Activated T-cell treated with anti-CD3 and anti-CD28 coated beads for 1 hour (primary cell): ENCODE measurements around the gene TNFSF18.
"Not testable (repeated sequence)": the region's sequence is repeated elsewhere in the genome, so short reads cannot be mapped to it uniquely, and the experiment has no call there.

Experiments
- DNase-seq: peaks from one replicate; pipeline ENCODE4 v3.0.0-alpha.2; 2020; ENCODE audit warnings: low read depth

TNFSF18 gene, protein sequence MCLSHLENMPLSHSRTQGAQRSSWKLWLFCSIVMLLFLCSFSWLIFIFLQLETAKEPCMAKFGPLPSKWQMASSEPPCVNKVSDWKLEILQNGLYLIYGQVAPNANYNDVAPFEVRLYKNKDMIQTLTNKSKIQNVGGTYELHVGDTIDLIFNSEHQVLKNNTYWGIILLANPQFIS

DNA sequence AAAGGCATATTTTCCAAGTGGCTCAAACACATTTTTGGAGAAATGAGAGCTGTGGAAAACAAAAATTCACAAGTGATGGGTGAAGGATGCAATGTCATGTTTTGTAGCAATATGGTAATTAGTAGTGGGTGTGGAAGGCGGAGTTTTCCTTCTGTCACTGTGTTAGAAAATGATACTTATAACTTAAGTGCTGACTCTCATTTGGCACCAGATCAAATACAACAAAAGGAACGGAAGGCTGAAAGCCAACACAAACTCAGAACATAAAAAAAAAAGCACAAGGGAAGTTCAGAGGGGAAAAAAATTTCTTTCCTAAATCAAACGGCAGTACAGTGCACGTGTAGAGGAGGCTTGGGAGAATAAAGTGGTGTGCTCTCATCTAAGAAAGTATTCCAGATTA lies at the start of gene TNFSF18:
TNFSF18 (minus strand) TSS at position 77 of the 400 bp plus-strand sequence; CDS start at position 32, 45 bp downstream.
- DNase-seq = no peak

DNA sequence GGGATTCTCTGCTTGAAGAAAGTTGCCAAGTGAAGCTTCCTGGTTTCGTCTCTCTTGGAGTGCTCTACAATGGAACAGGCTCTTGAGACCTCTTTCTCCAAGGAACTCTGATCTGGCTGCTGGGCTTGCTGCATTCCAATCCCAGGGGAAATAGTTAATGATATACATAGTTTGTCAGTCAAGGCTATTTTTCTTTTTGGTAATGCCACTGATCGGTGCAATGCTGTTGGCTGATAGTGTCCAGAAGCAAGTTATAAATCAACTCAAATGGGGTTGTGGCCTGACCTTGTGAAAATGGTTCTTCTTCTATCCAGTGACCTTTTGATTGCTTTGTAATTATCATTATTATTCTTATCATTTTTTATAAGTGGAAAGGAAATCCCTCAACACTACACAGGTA lies 48.4 kb upstream of the TNFSF18 start:
- no peak for DNase-seq

DNA sequence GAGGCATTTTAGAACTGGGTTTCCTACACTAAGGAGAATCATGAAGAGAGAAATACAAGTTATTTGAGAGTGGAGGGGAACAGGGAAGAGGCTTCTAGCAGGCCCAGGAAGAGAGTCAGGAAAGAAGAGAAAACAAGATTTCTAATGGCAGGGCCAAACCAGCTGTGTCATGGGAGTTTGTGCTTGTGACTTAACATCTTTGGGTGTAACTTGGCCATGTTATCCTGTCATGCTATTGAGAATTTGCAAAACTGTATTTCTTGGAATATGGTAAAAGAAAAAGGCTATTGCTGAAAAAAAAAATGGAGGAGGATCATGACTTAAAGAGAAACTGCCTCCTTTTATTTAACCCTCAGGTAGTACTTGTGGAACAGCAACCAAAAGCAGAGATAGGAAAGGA lies 47.4 kb upstream of the TNFSF18 start:
- no peak for DNase-seq

DNA sequence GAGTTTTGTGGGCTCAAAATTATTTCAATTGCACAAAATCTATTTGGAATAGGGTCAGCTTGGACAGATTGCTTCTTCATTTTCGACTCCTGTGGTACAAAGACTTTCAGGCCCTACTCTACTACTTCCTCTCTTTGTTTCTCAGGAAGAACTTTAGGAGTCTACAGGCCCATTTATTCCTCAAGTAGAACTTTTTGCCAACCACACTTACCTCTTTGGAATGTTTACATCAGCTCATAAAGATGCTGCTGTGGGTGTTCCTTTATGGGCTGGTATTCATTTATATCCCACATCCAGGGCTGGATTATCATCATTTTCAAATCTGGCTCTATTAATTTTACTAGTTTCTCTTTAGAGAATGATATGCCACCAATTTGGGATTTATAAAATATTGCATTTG lies 46.3 kb upstream of the TNFSF18 start:
- DNase-seq = no peak

DNA sequence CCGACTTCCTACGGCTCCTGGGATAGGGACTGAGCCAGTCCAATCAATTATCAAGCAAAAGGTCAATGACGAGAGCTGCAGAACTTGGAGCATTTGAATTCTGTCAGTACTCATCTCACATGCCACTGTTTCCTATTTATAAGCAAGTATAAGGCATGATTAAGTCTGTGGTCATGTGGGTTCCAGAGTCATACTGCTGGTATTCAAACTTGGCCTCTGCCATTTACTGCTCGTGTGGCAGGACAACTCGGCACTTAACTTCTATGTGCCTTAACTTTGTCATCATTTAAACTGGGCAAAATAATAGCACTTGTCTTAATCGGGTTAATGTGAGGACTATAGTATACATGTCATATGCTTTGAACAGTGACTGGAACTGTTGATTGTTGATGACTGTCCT lies 44.9 kb upstream of the TNFSF18 start:
- DNase-seq = no peak

DNA sequence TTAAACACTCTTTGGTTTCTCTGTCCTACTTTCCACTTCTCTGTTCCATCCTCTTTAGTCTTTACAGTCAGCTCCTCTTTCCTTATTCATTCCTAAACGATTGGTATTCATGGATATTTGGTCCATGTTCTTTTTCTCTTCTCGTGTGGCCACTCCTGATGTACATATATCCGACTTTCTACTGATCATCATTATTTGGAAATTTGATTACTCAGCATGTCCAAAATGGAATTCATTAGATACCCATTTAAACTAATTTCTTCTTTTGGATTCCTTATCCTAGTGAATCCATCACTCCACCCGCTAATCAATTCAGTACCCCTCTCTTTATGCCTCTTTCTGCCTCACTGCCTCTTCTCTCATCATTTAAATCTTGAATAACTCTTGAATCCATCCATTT lies 43.8 kb upstream of the TNFSF18 start:
- DNase-seq = no peak

DNA sequence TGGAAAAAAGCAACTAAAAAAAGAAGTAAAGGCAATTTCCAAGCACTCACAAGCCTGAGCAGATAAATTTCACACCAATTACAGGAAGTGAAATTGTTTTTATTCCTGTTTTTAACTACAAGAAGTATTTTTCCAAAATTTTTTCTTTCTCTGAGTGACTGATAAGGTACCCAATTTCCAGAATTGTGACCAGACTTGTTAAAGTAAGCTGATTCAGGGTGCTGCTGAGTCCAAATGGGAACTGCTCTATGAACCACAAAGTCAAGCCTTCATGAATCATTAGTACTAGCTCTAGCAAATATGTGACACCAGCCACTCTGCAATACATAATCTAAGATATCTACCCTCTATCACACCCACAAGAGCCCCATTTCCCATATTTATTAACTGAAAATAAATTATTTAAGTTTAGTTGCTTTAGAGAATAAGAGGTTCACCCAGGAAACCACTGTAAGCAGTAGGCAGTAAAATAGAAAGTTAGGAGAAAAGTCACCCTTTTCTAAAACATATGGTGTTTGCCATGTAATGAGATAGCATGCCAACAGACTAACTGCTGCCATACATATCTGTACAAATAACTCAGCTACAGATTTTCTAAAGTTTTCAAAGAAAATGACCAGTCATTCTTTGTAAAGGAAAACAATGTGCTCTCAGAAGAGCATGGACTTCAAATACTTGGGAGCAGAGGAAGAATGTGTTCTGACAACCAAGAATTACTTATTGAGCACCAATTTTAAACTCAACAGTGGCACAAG lies 43.1 kb upstream of the TNFSF18 start:
- no peak for DNase-seq

DNA sequence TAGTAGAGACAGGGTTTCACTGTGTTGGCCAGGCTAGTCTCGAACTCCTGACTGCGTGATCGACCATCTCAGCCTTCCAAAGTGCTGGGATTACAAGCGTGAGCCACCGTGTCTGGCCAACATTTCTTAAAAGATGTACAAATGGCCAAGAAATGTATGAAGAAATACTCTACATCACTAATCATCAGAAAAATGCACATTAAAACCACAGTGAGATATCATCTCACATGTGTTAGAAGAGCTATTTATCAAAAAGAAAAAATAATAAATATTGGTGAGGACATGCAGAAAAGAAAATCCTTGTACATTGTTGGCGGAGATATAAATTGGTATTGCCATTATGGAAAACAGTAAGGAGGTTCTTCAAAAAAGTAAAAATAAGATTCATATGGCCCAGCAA lies 33.6 kb upstream of the TNFSF18 start:
- DNase-seq = no peak

DNA sequence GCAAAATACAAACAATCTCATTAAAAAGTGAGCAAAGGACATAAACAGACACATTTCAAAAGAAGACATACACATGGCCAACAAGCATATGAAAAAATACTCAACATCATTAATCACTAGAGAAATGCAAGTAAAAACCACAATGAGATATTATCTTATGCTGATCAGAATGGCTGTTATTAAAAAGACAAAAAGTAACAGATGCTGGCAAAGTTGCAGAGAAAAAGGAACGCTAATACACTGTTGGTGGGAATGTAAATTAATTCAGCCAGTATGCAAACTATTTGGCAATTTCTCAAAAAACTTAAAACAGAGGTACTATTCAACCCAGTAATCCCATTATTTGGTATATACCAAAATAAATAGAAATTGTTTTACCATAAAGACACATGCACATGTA lies 32.2 kb upstream of the TNFSF18 start:
- DNase-seq = no peak

DNA sequence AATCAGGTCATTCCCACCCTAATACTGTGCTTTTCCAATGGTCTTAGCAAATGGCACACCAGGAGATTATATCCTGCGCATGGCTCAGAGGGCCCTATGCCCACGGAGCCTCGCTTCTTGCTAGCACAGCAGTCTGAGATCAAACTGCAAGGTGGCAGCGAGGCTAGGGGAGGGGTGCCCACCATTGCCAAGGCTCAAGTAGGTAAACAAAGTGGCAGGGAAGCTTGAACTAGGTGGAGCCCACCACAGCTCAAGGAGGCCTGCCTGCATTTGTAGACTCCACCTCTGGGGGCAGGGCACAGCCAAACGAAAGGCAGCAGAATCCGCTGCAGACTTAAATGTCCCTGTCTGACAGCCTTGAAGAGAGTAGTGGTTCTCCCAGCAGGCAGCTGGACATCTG lies 23.5 kb upstream of the TNFSF18 start:
- DNase-seq = not testable (repeated sequence)

DNA sequence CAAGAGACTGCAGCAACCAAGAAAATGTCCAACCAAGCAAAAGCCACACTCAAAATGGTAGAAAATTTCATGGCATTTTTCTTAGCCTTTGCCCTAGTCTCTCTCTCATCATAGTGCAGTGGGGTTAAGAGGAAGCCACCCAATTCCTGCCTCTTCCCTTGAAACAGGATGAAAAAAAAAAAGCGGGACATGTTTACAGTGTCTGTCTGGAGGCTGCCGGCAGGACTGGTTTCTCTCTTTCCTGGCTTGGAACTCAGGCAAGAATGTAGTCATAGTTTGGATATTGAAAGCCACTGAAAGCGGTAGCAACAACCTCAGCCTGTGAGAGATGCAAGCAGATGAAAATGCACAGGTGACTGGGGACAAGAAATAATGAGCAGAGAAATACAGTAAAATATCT lies 13.3 kb upstream of the TNFSF18 start:
- no peak for DNase-seq

DNA sequence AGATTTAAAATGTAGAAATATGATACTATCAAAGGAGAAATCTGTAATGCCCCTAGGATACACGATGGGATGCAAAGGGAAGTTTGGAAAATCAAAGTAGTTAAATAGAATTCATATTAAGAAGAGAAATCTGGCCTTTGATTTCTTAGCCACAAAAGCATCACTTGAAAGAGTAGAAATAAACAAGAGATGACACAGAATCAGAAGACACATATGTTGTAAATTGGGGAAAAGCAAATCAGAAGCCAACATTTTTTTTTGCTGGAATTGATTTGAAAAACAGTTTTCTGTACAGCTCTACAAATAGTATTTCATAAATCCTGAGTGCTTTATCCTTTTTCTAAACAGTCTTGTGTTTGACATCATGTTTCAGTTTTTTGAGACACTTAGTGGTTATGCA lies 12.4 kb upstream of the TNFSF18 start:
- DNase-seq = no peak

DNA sequence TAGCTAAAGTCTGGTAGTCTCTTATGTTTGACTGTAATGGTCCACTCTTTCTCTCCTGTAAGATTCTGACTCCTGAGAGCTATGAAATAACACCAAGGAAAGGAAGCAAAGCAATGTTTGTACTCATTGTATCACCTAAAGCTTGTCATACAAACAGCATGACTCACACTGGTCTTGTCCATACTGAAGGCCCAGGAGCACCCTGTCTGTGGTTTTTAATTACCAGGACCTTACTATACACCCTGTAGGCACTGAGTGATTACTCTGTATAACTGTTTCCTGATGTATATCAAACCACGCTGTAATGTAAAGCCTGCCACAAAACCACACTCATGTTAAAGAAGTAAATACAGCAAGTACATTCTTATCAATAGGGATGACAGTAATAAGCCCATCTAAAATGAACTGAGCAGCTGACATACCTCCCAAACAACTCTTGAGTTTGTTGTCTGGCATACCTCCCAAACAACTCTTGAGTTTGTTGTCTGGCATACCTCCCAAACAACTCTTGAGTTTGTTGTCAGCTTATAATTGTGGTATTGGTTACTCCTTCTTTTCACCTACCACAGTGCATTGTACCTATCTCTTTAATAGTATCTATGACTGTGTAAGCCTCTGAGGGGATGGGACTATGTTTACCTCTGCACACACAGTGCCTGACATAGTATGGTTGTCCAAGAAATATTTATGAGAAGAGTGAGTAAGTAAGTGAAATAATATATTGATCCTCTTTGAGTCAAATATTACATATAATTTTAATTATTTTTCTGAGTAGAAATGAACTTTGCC lies 11.6 kb upstream of the TNFSF18 start:
- DNase-seq = no peak

DNA sequence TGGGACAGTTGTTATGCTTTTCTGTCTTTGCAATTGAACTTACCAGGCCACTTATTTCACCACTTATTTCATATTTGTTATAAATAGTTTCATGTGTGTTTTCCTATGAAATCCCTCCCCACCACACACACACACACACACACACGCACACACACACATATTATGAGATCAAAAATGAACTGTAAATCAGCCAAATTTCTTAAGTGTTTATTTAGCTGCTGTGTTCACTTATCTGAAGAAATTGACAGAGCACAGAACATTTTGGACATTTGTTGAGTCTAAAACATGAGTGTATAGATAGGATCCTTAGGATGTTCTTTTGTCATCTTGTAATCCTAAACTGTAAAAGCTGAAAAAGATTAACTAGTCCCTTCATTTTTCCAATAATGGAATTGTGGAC lies 7.8 kb upstream of the TNFSF18 start:
- DNase-seq = no peak

DNA sequence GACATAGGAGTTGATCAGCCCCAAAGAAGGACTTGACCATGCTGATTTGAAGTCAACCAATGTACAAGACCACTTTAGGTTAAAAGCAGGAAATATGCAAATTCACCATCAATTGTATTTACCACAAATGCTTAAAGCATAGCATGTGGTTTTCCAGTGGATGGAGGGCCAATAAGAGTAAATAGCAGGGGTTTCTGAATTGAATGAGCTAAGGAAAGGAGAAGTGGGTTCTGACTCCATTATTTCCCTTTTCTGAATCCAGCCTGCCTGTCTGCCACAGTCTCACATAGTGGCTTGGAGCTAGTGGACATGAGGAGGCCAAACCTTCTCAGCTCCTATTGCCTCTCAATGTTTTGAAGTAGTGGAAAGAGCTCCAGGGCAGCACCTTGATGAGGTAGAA lies 7.2 kb upstream of the TNFSF18 start:
- DNase-seq = no peak

DNA sequence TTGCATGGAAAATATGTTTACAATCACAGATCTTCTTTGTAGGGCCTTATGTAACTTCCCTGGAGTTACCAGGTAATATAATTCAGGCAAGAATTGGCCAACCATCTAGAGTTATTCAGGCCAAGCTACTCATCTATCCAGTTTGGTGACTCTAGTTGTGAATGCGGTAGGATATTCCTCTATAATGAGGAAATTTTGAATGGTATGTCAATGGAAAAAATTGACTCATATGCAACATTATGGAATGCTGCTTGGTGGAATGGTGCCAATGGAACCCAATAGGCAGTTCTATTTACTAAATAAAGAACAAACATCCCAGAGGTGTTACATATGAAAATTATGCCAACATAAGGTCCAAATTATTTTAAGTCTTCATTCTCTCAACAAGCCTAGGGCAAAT lies 5.6 kb upstream of the TNFSF18 start:
- DNase-seq = no peak

DNA sequence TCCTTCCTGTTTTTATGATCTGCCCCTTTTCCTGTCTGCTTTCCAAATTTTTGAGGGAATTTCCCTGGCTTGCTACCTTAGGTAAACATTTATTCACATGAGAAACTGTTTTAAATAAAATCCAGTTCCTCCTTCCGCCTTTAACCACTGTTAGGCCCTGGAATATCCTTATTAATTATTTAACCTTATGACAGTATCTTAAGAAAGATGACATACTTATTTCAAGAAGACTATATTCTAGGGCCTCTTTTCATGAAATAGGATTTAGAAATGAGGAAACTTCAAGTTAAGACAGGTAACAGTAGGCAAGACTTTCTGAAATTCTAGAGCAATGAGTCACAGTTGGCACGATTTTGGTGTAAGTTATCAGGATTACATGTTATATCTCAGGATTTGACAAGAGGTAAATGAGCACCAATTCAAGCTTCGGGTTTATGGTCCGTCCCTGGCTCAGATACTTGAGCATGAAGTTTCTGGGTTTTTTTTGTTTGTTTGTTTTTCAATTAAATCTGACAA lies 2.0 kb upstream of the TNFSF18 start:
- no peak for DNase-seq

DNA sequence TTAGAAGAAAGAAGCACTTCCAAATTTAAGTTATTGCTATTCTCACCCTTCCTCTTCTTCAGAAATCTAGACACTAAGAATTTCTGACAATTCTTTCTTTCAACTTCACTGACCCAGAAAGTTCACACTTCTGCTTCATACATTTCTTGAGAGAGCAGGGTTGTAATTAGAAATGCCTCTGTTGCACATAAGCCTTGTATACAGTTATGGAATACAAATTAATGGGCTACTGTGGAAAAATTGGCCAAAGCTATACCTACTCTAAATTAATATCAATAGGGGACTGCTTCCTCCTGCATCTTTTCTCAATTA lies 1.5 kb downstream of the TNFSF18 start:
- DNase-seq = no peak

DNA sequence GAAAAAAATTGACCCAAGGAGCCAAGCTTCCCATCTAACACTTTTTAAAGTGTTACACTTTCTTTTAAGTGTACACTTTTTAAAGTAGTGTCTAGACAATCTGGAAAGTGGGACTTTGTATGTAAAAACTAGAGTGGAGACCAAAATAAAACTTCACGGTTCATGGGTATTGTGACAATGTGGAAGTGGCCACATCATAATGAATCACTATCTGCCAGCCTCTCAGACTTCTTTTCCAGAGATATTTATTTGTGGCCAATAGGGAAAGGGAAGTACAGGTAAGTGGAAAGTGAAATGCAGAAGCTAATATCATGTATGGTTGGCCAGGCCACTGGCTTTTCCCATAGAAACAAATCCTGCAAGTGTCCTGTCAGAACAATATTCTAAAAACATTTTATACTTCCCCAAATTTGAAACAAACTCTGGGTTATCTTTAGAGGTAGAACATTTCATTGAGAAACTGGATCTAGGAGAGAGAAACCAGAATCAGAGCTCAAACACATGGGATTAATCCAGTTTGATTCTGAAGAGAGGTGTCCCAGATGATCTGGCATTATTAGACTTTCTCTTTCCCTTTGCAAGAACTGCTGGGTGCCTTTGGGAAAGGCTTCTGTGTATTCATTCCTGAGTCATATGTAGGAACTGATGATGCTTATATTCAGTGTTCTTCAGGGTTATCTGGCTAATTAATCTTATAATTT lies 2.0 kb downstream of the TNFSF18 start:
- no peak for DNase-seq

DNA sequence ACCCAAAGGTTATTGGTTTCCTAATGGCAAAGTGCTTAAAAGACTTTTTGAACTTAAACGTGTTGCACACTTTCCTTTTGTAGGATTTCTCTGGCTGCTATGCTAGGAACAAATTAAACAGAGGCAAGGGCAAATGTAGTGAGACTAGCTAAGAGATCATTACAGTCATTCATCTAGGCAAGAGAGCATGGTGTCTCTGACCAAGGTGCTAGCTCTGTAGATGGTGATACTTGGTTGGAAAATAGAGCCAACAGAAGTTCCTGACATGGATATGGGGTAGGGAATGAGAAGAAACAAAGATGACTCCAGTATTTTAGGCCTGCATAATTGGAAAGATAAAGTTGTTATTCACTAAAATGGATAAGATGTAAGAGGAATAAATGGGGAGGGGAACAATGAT lies 6.1 kb downstream of the TNFSF18 start:
- no peak for DNase-seq

DNA sequence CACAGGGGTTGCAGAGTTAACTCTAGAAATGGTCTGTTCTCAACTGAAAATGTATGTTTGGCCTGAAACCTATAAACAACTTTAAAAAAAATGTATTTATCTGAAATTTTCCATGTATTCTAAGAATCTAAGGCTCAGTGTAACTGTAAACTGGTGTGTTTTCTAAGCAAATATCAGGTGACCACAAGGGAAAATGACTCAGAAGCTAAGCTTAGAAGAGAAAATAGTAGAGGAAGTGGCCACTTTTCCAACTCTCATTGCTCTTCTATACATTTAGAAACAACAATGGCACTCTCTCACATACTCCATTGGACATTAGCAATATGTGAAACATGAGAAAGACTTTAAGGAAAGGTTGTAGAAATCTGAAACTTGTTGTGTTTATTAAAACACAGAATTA lies 7.5 kb downstream of the TNFSF18 start:
- no peak for DNase-seq

DNA sequence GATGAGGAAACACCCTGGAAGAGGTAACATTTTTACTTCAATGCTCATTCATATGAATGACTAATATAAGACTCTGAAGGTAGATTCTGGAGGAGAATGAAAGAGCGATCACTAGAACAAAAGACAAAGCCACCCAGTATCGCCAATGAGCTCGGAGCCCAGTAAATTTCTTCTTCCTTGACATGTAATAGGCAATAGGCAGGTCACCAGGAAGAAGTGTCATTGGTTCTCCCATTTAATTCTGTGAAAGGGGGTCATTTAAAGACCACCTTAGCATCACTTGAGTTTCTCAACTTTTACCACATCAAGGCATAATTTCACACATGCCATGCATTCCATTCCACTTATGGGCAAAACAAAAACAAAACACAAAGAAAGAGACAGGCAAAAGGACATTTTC lies 7.9 kb downstream of the TNFSF18 start:
- no peak for DNase-seq

DNA sequence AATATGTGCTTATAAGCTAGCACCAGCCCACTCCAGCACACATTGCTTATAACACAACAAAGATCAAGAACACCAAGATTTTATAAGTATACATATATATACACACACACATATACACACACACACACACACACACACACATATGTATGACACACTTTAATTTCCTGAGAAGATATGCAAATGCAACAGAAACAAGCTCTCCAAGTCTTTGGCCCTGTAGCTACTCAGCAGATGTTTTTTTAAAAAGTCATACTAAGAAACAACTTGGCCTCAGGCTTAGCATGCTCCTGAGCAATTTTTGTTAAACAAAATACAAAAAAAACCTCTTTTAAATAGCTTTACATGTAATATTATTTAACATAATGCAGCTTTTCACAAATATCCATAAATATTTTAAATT lies 11.1 kb downstream of the TNFSF18 start:
- DNase-seq = no peak
